Skeletal muscle tissue (tissue), 4 donors: ENCODE results near the gene ST8SIA1. TPM values are rescaled to one million over a fixed set of nuclear protein-coding genes. Genes with fewer than 3 reads are reported as not detected.
"Not testable (repeated sequence)": the region's sequence is repeated elsewhere in the genome, so short reads cannot be mapped to it uniquely, and the experiment has no call there.

ENCODE experiments used
- H3K27ac ChIP-seq: one replicate; pipeline ENCODE4 v1.7.0; 2013; ENCODE audit warnings: mild to moderate bottlenecking, low read depth, low read length, inconsistent platforms
- H3K27me3 ChIP-seq, 3 donors: one replicate each; pipeline ENCODE4 v1.7.0; 2013; ENCODE audit warnings: low read length in 3 of 3; ENCODE audit not compliant: control insufficient read depth in 3 of 3, insufficient read depth in 3 of 3
- H3K36me3 ChIP-seq, 3 donors: one replicate each; pipeline ENCODE4 v1.7.0; 2013; ENCODE audit warnings: low read length in 3 of 3; ENCODE audit not compliant: control insufficient read depth in 3 of 3, insufficient read depth in 3 of 3
- H3K4me1 ChIP-seq, 3 donors: one replicate each; pipeline ENCODE4 v1.7.0; 2013; ENCODE audit warnings: low read length in 3 of 3, mild to moderate bottlenecking in 3 of 3; ENCODE audit not compliant: control insufficient read depth in 3 of 3, insufficient read depth in 3 of 3
- H3K4me3 ChIP-seq, 3 donors: one replicate each; pipeline ENCODE4 v1.7.0; 2013; ENCODE audit warnings: low read length in 3 of 3
- H3K9ac ChIP-seq, 3 donors: one replicate each; pipeline ENCODE4 v1.7.0; 2013; ENCODE audit warnings: low read length in 3 of 3, mild to moderate bottlenecking in 3 of 3, moderate library complexity in 2 of 3, low read depth in 1 of 3
- H3K9me3 ChIP-seq, 3 donors: one replicate each; pipeline ENCODE4 v1.7.0; 2013; ENCODE audit warnings: low read length in 3 of 3; ENCODE audit not compliant: control insufficient read depth in 3 of 3
- total RNA-seq: library from RNA; depleted of rRNA; stranded (reverse); fragments of >200 nt; gene quantifications from one replicate; pipeline ENCODE4 v1.2.3, GENCODE V29; 2014
- donor health status: Osteomylitis.

The ST8SIA1 gene, protein sequence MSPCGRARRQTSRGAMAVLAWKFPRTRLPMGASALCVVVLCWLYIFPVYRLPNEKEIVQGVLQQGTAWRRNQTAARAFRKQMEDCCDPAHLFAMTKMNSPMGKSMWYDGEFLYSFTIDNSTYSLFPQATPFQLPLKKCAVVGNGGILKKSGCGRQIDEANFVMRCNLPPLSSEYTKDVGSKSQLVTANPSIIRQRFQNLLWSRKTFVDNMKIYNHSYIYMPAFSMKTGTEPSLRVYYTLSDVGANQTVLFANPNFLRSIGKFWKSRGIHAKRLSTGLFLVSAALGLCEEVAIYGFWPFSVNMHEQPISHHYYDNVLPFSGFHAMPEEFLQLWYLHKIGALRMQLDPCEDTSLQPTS
- 5.2 TPM for total RNA-seq

- H3K27me3 ChIP-seq: peaks cover 12 to 23% (median 18%) of the 10 kb centered on the region in 3 donors
- no peaks in the 10 kb centered on the region for H3K36me3 ChIP-seq
- no peaks in the 10 kb centered on the region for H3K9me3 ChIP-seq
- peak within 1 kb of the TSS; percentile 20 for H3K27ac ChIP-seq
- H3K9ac ChIP-seq: peak within 1 kb of the TSS in 2 of 3 donors; percentile 46 to 70
- peaks cover 0 to 8% (median 6%) of the 10 kb centered on the region in 3 donors for H3K4me1 ChIP-seq
- H3K4me3 ChIP-seq: peak within 1 kb of the TSS; percentile 66 to 79 (median 77)
These were observed at the start of gene ST8SIA1 for GRCh38 chr12:22334410-22335100. Gene ST8SIA1 (minus strand): TSS chr12:22334707. CDS start chr12:22334232, 475 bp downstream.

DNA sequence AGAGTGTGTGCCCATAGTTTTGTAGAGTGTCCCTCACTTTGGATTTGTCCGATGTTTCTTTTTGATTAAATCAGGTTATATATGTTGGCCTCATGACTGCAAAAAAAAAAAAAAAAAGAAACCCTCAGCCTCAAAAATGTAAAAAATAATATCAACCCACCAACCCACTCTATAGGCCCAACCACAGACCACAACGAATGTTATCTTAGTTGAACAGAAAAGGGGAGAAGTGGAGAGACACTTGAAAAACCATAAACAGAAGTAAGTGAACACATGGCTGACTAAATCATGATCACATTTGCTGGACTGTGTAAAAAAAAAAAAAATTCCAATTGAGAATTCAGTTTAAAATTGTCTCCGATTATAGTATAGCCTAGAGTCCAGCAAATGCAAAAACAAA is 45.5 kb upstream of the ST8SIA1 start:
- Histone ChIP-seq H3K4me3 (no peak overlapping the region), H3K4me1 (no peaks in the 10 kb centered on the region), H3K27ac (no peak overlapping the region), H3K36me3 (no peaks in the 10 kb centered on the region), H3K9me3 (no peaks in the 10 kb centered on the region), H3K9ac (no peak overlapping the region), H3K27me3 (no peaks in the 10 kb centered on the region)

DNA sequence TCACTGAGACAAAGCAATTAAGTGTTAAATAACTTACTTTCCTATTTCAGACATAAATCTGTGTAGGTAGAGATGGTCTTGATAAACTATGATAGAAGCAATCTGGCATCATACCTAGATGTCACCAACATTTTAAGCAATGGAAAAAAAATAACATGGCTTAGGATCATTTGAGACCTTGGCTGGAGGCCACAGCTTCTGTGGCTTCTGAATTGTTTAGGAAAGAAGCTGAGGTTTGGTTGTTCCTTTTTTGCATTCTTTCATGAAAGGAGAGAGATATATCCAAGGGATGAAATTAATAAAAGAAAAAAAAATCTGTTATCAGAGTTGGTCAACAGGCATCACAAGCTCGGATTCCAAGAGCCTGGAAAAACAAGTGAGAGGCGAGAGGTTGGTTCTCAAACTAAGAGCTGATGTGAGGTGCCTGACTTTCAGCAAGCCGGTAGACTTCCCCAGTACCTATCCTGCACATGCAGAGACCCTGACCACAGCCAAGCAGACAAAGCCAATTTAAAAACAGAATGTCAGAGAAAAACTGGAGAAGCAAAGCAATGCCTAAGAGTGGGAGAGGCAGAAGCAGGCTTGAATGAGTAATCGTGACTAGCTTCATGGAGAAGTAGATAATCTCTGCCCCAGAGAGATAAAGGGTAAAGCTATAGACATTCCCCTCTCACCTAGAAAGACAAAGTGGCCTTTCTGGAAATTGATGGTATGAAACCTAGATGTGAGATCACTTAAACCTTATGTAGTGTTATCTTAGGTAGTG is 43.4 kb upstream of the ST8SIA1 start:
- Histone ChIP-seq H3K9me3 (no peaks in the 10 kb centered on the region), H3K36me3 (no peaks in the 10 kb centered on the region), H3K4me3 (no peak overlapping the region), H3K9ac (no peak overlapping the region), H3K4me1 (no peaks in the 10 kb centered on the region), H3K27ac (no peak overlapping the region), H3K27me3 (no peaks in the 10 kb centered on the region)

- not testable (repeated sequence) for H3K9ac ChIP-seq, H3K4me1 ChIP-seq, H3K36me3 ChIP-seq, H3K27me3 ChIP-seq, H3K27ac ChIP-seq, H3K9me3 ChIP-seq, H3K4me3 ChIP-seq
These were observed 42.2 kb upstream of the ST8SIA1 start for GRCh38 chr12:22376596-22377150.

DNA sequence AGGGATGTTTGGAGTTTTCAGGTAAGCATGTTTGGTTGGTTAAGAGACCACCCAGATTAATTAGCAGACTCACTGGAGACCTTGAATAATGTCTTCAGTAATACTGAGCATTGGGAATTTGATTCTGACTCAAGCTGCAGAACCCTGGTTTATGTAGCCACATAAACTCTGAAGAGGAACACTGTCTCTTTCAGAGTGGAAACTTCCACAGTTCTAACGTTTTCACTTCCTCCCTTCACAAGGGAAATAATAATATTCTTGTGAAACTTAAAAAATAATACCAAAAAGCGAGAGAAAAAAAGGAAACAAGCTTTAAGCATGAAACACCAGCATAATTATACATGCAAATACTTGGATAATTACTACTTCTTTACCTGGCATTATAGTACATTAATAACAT is 40.0 kb upstream of the ST8SIA1 start:
- H3K9ac ChIP-seq: no peak overlapping the region
- H3K27me3 ChIP-seq: no peaks in the 10 kb centered on the region
- no peaks in the 10 kb centered on the region for H3K4me1 ChIP-seq
- no peaks in the 10 kb centered on the region for H3K9me3 ChIP-seq
- no peak overlapping the region for H3K27ac ChIP-seq
- no peak overlapping the region for H3K4me3 ChIP-seq
- H3K36me3 ChIP-seq: no peaks in the 10 kb centered on the region

DNA sequence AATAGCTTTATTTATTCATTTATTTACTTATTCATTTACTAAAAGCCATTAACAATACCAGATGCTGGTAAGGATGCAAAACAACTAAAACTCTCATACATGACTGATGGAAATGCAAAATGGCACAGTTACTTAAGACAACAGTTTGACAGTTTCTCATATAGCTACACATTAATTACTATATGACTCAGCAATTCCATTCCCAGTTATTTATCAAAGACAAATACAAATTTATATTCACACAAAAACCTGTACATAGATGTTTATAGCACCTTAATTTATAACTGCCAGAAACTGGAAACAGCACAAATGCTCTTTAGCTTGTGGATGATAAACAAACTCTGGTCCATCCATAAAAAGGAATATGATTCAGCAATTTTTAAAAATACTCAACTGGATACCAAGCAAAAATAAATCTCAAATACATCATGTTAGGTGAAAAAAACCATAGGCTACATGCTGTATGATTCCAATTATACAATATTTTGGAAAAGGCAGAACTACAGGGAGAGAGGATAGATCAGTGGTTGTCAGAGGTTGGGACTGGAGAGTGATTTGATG is 37.9 kb upstream of the ST8SIA1 start:
- no peak overlapping the region for H3K27ac ChIP-seq
- H3K36me3 ChIP-seq: no peaks in the 10 kb centered on the region
- H3K9ac ChIP-seq: no peak overlapping the region
- H3K4me1 ChIP-seq: no peaks in the 10 kb centered on the region
- no peaks in the 10 kb centered on the region for H3K27me3 ChIP-seq
- H3K4me3 ChIP-seq: no peak overlapping the region
- H3K9me3 ChIP-seq: no peaks in the 10 kb centered on the region

DNA sequence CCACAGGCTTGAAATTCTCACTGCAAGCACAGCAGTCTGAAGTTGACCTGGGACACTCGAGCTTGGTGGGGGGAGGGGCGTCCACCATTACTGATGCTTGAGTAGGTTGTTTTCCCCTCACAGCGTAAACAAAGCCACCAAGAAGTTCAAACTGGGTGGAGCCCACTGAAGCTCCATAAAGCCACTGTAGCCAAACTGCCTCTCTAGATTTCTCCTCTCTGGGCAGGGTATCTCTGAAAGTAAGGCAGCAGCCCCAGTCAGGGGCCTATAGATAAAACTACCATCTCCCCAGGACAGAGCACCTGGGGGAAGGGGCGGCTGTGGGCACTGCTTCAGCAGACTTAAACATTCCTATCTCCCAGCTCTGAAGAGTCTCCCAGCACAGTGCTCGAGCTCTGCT is 31.7 kb upstream of the ST8SIA1 start:
- Histone ChIP-seq H3K4me1 (no peaks in the 10 kb centered on the region), H3K27ac (no peak overlapping the region), H3K27me3 (no peaks in the 10 kb centered on the region), H3K9ac (no peak overlapping the region), H3K4me3 (no peak overlapping the region), H3K36me3 (no peaks in the 10 kb centered on the region), H3K9me3 (peaks cover 0 to 3% (median 0%) of the 10 kb centered on the region in 3 donors)

DNA sequence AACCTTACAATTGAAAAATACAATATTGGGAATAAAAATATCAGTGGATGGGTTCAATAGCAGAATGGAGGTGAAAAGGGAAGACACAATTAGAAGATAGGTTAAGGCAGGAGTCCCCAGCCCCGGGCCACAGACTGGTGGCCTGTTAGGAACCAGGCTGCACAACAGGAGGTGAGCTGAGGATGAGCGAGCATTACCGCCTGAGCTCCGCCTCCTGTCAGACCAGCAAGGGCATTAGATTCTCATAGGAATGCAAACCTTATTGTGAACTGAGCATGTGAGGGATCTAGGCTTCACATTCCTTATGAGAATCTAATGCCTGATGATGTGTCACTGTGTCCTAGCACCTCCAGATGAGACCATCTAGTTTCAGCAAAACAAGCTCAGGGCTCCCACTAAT is 27.3 kb upstream of the ST8SIA1 start:
- H3K36me3 ChIP-seq: no peaks in the 10 kb centered on the region
- H3K9ac ChIP-seq: no peak overlapping the region
- peaks cover 0 to under 1% (median 0%) of the 10 kb centered on the region in 3 donors for H3K9me3 ChIP-seq
- no peaks in the 10 kb centered on the region for H3K4me1 ChIP-seq
- H3K27me3 ChIP-seq: no peaks in the 10 kb centered on the region
- H3K4me3 ChIP-seq: no peak overlapping the region
- no peak overlapping the region for H3K27ac ChIP-seq

DNA sequence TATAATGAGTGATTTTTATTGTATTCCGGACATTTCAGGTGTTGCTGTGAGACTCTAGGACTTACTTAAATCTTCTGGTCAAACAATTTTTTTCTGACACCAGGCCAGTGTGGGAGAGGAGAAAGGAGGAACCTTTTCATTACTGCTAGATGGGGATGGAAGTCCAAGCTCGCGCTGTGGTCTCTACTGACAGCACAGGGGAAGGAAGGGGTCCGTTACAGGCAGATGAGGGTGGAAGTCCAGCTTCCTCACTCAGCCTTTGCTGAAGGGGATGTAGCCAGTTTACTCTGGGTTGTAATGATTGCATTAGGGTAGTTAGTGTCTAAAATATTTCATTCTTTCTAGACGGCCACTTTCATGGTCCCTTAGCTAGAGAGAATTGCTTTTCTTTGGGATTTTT is 26.3 kb upstream of the ST8SIA1 start:
- no peaks in the 10 kb centered on the region for H3K9me3 ChIP-seq
- H3K27ac ChIP-seq: no peak overlapping the region
- H3K4me1 ChIP-seq: no peaks in the 10 kb centered on the region
- H3K4me3 ChIP-seq: no peak overlapping the region
- no peaks in the 10 kb centered on the region for H3K27me3 ChIP-seq
- no peaks in the 10 kb centered on the region for H3K36me3 ChIP-seq
- no peak overlapping the region for H3K9ac ChIP-seq
